Stimulated activated CD8-positive, alpha-beta memory T cell treated with anti-CD3 and anti-CD28 coated beads, Interleukin-12 subunit alpha, Interleukin-12 subunit beta, amount 100 ng/mL, for 4 hours (primary cell): Measurements from ENCODE around the gene TMEM61.

Experiments used
- DNase-seq: peaks from one replicate; pipeline ENCODE4 v3.0.0-alpha.2; 2020; ENCODE audit warnings: low read depth

TMEM61 gene

DNA sequence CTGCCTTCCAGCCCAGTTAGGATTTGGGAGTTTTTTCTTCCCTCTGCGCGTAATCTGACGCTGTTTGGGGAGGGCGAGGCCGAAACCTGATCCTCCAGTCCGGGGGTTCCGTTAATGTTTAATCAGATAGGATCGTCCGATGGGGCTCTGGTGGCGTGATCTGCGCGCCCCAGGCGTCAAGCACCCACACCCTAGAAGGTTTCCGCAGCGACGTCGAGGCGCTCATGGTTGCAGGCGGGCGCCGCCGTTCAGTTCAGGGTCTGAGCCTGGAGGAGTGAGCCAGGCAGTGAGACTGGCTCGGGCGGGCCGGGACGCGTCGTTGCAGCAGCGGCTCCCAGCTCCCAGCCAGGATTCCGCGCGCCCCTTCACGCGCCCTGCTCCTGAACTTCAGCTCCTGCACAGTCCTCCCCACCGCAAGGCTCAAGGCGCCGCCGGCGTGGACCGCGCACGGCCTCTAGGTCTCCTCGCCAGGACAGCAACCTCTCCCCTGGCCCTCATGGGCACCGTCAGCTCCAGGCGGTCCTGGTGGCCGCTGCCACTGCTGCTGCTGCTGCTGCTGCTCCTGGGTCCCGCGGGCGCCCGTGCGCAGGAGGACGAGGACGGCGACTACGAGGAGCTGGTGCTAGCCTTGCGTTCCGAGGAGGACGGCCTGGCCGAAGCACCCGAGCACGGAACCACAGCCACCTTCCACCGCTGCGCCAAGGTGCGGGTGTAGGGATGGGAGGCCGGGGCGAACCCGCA lies 59.1 kb downstream of the TMEM61 start, which contains the start of gene PCSK9:
Gene PCSK9 (plus strand): TSS at position 207 of the 741 bp plus-strand sequence. CDS start 290 bp downstream, at position 497.
- DNase-seq, result no peak

DNA sequence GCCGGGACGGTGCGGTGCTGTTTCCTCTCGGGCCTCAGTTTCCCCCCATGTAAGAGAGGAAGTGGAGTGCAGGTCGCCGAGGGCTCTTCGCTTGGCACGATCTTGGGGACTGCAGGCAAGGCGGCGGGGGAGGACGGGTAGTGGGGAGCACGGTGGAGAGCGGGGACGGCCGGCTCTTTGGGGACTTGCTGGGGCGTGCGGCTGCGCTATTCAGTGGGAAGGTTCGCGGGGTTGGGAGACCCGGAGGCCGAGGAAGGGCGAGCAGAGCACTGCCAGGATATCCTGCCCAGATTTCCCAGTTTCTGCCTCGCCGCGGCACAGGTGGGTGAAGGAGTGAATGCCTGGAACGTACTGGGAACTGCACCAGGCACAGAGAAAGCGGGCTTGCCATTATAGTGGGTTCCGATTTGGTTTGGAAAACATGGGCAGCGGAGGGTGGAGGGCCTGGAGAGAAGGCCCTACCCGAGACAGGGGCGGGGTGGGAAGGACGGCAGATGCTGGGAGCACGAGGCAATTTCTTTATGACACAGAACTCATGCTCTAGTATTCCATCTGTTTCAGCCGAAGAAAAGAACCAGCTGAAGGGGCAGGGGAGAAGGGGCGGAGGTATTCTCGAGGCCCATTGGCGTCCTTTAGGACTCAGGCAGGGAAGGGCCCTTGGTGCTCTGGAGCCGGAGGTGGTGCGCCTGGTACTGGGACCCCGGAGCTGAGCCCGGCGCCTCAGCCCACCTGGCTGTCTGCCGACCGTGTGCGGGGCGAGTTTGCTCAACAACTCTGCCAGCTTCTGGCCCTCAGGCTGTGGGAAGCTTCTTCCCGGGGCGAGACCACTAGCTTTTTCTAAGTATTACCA lies 59.9 kb downstream of the TMEM61 start:
- DNase-seq, result no peak

DNA sequence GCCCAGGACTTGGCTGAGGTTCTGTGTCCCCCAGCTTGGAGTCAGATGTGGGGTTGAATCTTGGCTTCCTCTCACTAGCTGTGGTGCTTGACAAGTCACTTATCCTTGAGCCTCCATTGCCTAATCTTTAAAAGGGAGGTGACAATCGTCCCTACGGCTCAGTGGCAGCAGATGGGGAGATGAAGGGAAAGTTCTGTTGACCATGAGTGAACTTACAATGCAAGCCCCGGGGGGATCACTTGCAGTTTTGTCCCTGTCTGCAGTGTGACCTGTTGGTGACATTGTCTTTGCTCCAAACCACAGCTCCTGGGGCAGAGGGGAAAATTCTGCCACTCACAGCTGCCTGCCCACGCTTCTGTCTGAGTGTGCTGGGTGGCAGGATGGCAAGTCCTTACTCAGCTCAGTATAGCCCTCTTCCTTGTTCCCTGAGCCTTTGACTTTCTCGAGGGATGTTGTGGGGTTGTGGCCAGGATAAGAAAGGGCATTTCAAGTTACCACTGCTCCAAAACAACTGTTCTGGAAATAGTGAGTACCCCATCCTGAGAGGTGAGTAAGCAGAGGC lies 60.6 kb downstream of the TMEM61 start:
- DNase-seq, result no peak

DNA sequence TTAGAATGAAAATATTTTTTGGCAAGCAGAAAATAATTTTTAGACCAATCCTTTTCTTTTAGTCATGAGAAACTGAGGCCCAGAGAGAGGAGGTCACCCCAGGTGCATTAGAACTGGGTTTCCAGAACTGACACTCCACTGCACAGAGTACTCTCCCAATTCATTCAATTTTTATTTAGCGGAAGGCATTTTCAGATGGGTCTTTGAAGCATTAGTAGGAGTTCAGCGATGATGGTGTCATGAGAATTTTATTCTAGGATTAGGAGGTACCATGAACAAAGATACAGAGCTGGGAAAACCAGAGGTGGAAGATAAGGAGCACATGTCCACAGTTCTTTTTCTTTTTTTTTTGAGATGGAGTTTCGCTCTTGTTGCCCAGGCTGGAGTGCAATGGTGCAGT lies 61.2 kb downstream of the TMEM61 start:
- no peak for DNase-seq
